Kidney epithelial cell (primary cell): ENCODE results near the gene OR56A4. TPM values are rescaled to one million over a fixed set of nuclear protein-coding genes. Genes with fewer than 3 reads are reported as not detected.

Experiments used
- DNase-seq: peaks from one replicate; pipeline ENCODE4 v3.0.0-alpha.2; 2010; ENCODE audit warnings: low read depth
- H3K27me3 ChIP-seq: 2 replicates; pipeline ENCODE4 v1.6.0; 2011; ENCODE audit warnings: low read length; ENCODE audit not compliant: control insufficient read depth, insufficient read depth
- H3K36me3 ChIP-seq: 2 replicates; pipeline ENCODE4 v1.5.1; 2011; ENCODE audit warnings: low read length; ENCODE audit not compliant: control insufficient read depth, insufficient read depth
- H3K4me3 ChIP-seq: 2 replicates; pipeline ENCODE4 v1.5.1; 2011; ENCODE audit warnings: low read depth, mild to moderate bottlenecking, control low read depth, low read length
- total RNA-seq: library from RNA; depleted of rRNA; stranded (reverse); fragments of >200 nt; gene quantifications from 2 replicates; pipeline ENCODE4 v1.2.3, GENCODE V29; 2015
- TF ChIP-seq, protein P1 (sequence below): IDR thresholded peaks from 2 replicates; pipeline ENCODE4 v1.5.1; 2011; ENCODE audit warnings: mild to moderate bottlenecking, moderate library complexity, low read length, control low read depth, inconsistent platforms; ENCODE audit not compliant: insufficient read depth, poor library complexity, severe bottlenecking

OR56A4 gene, protein sequence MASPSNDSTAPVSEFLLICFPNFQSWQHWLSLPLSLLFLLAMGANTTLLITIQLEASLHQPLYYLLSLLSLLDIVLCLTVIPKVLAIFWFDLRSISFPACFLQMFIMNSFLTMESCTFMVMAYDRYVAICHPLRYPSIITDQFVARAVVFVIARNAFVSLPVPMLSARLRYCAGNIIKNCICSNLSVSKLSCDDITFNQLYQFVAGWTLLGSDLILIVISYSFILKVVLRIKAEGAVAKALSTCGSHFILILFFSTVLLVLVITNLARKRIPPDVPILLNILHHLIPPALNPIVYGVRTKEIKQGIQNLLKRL
- not detected in 2 replicates for total RNA-seq

- TF ChIP-seq, protein P1, sequence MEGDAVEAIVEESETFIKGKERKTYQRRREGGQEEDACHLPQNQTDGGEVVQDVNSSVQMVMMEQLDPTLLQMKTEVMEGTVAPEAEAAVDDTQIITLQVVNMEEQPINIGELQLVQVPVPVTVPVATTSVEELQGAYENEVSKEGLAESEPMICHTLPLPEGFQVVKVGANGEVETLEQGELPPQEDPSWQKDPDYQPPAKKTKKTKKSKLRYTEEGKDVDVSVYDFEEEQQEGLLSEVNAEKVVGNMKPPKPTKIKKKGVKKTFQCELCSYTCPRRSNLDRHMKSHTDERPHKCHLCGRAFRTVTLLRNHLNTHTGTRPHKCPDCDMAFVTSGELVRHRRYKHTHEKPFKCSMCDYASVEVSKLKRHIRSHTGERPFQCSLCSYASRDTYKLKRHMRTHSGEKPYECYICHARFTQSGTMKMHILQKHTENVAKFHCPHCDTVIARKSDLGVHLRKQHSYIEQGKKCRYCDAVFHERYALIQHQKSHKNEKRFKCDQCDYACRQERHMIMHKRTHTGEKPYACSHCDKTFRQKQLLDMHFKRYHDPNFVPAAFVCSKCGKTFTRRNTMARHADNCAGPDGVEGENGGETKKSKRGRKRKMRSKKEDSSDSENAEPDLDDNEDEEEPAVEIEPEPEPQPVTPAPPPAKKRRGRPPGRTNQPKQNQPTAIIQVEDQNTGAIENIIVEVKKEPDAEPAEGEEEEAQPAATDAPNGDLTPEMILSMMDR = no peak
- Histone ChIP-seq H3K4me3 (no peak within 1 kb of the TSS), H3K36me3 (no peaks in the 10 kb centered on the region)
Observed at GRCh38 chr11:6006846-6007245, at the start of gene OR56A4. TSS of gene OR56A4 (minus strand) at chr11:6006946. CDS start at chr11:6002992, 3,954 bp downstream.

DNA sequence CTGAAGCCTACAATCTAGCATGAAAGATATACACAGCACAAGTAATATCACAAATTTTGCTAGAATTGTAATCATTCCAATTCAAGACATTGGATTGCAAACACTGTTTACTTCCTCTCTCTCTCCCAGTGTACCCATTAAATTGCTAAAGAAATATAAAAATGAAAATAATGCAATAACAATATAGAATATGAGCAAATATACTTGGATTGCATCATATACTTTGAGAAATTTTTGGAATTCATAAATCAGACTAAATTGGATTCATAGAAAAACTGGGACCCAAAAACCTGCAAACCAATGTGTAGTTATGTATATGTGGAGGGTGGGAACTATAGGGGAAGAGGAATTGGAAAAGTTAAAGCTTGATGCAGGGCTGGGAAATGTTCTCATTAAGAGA is 48.8 kb upstream of the OR56A4 start:
- TF ChIP-seq, protein P1 = no peak
- no peak for DNase-seq
- Histone ChIP-seq H3K36me3 (no peaks in the 10 kb centered on the region), H3K27me3 (no peaks in the 10 kb centered on the region), H3K4me3 (no peak overlapping the region)

More at GRCh38 chr11:6006846-6007245, at the start of gene OR56A4:
- no peaks in the 10 kb centered on the region for H3K27me3 ChIP-seq
- DNase-seq = no peak

GRCh38 chr11:6052374-6052773 is 45.6 kb upstream of the OR56A4 start:
- H3K27me3 ChIP-seq = no peaks in the 10 kb centered on the region
- TF ChIP-seq, protein P1 = no peak
- no peak for DNase-seq
- H3K4me3 ChIP-seq = no peak overlapping the region
- H3K36me3 ChIP-seq = no peaks in the 10 kb centered on the region

DNA sequence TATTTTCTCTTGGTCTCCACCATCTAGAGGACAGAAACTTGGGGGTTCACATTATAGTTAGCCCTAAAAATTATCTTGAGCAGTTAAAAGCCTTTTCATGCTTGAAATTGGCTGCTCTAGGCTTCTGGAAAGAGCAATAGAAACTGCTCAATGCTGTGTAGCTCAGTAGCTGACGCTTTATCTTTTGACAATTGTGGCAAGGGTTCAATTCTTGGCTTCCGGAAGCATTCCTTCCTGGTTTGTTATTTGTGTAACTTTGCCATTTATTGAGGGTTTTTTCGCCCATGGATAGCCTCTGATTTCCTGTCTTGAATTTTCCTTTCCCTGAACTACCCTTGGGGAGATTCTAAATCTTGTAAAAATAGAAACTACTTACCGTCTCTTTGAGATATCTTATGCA is 34.1 kb upstream of the OR56A4 start:
- Histone ChIP-seq H3K4me3 (no peak overlapping the region), H3K36me3 (no peaks in the 10 kb centered on the region), H3K27me3 (no peaks in the 10 kb centered on the region)
- DNase-seq = no peak
- TF ChIP-seq, protein P1 = no peak

DNA sequence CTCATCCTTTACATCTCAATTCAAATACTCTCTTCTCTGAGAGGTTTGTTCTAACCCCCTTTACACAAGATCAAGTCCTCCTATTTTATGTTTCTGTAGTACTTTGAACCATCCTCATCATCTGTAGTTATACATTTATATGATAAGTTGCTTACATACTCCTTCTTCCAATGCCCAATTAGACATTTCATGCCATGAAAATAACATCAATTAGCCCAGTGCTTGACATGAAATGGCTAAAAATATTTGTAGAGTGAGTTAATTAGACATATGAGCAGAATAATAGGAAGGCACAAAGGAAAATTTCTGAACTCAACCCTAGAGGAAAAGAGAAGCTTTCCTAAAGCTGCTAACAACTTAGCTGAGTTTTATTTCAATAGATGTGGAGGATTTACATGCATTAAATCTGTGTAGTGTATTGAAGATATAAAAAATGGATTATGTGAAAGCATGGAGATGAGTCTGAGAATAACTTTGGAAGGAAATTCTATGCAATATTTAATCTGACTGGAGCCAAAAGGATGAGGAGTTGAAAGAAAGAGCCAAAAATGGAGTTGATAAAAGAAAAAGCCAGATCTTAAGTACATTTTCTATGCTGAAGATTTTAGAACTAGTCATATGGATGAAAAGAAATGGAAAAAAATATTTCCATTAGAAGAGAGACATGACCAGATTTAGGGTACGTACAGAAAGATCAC is 24.1 kb upstream of the OR56A4 start, which contains the start of gene OR56A1:
OR56A1 (minus strand) TSS at position 51 of the 698 bp plus-strand sequence. CDS start 3,066 bp downstream, outside the sequence.
- no peak for DNase-seq
- no peak within 1 kb of the TSS for H3K4me3 ChIP-seq
- H3K36me3 ChIP-seq = no peaks in the 10 kb centered on the region
- TF ChIP-seq, protein P1 = no peak
- no peaks in the 10 kb centered on the region for H3K27me3 ChIP-seq

DNA sequence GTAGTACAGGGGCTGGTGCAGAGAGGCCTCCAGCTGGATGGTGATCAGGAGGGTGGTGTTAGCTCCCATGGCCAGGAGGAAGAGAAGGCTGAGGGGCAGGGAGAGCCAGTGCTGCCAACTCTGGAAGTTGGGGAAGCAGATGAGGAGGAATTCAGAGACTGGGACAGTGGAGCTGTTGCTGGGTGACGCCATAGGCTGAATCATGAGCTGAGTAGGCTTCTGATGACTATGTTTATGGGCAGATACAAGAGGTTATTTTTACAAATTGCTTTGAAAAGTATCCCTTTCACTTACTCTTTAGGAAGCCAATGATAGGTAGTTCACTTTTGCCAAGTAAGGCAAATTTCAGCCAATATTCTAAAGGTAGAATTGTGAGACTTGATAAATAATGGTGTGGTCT is 20.8 kb upstream of the OR56A4 start:
- Histone ChIP-seq H3K27me3 (no peaks in the 10 kb centered on the region), H3K4me3 (no peak overlapping the region), H3K36me3 (no peaks in the 10 kb centered on the region)
- no peak for DNase-seq
- TF ChIP-seq, protein P1 = no peak
